GM10266 (cell line): ENCODE data around the gene SLC35G4.

ENCODE experiments used
- DNase-seq: peaks from one replicate; pipeline ENCODE4 v3.0.0; 2012; ENCODE audit errors: extremely low spot score
- TF ChIP-seq, protein P1 (sequence below): IDR thresholded peaks from 2 replicates; pipeline ENCODE4 v1.5.1; 2012; ENCODE audit warnings: mild to moderate bottlenecking, low read depth; ENCODE audit not compliant: control insufficient read depth, insufficient read depth; ENCODE audit errors: missing control alignments

SLC35G4 gene

DNA sequence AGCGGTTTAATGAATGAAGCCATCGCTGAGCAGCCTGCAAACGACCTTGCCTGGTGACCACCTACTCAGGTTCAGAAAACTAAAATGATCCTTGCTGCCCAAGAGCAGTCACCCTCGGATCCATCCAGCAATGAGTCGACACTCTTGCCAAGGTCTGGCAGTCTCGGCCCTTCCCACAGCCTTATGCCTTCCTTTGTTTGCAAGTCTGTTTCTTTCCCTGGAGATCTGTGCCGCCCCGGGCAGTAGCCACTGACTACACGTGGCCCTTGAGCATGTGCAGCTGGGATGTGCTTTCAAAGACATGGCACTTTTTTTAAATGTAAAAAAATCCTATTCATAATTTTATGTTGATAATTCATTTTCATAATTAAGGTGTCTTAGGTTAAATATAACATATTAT is 37.2 kb upstream of the SLC35G4 start:
- no peak for DNase-seq
- TF ChIP-seq, protein P1, sequence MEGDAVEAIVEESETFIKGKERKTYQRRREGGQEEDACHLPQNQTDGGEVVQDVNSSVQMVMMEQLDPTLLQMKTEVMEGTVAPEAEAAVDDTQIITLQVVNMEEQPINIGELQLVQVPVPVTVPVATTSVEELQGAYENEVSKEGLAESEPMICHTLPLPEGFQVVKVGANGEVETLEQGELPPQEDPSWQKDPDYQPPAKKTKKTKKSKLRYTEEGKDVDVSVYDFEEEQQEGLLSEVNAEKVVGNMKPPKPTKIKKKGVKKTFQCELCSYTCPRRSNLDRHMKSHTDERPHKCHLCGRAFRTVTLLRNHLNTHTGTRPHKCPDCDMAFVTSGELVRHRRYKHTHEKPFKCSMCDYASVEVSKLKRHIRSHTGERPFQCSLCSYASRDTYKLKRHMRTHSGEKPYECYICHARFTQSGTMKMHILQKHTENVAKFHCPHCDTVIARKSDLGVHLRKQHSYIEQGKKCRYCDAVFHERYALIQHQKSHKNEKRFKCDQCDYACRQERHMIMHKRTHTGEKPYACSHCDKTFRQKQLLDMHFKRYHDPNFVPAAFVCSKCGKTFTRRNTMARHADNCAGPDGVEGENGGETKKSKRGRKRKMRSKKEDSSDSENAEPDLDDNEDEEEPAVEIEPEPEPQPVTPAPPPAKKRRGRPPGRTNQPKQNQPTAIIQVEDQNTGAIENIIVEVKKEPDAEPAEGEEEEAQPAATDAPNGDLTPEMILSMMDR: no peak

DNA sequence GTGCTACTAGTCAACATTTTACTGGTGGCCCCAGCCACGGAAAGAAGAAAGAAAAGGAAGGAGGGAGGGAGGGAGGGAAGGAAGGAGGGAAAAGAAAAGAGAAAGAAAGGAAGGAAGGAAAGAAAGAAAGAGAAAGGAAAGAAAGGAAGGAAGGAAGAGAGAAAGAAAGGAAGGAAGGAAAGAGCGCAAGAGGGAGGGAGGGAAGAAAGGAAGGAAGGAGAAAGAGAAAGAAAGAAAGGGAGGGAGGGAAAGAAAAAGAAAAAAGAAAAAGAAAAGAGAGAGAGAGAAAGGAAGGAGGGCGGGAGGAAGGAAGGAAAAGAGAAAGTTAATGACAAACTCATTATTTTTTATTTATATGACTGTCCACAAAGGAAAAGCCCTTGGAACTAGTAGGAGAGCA is 34.9 kb upstream of the SLC35G4 start:
- TF ChIP-seq, protein P1: no peak
- DNase-seq: no peak

DNA sequence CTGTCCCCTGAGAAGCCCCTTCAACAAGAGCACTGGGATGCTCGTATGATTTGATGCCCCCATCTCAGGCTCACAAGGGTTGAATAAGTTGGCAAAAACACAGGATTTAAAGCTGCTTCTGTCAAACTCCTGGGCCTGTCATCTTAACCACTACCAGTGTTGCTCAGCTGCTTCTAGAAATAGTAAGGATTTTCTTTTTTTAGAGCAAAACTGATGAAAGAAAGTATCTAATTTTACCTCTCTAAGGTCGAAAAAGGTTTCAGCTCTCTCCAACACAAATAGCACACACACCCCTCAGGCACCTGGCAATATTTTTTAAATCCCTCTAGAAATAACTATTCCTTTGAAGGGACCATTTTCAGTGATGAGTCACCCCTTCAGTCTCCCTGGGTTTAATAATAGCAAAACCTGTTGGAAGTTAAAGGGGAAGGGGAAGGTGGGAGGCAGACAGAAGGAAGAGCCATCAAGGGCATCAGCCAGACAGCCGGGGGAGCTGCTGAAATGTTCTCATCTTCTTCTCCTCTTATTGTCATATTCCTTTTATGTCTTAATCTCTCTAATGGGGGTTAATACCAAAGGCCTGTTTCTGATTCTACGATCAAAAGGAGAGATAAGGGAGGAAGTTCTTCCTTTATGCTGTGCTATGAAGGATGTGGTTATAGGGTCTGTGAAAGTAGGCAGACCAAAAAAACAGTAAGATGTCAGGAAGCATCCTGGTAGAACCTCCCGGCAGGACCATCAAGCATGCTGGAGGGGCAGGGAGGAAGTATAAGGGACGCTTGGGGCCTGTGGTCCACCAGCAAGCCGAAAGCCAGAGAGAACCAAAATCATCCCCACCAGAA is 31.9 kb upstream of the SLC35G4 start:
- DNase-seq: no peak
- TF ChIP-seq, protein P1: no peak

DNA sequence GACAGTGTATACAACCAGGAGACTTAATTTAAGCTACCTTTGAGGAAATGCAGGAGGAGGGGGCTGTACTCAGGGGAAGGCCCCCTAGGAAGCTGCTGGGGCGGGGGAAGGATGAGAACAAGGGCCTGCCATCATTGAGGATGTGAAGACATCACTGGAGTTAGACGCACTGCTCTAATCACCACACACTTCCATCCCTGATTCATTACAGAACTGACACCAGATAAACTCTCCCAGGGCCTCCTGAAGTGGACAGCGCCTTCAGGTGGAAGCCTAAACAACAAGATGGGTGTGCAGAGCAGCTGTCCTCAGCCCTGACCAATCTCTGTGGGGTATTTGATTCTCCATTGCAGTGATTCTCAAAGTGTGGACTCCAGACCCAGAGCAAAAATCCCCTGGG is 30.6 kb upstream of the SLC35G4 start:
- no peak for DNase-seq
- TF ChIP-seq, protein P1: no peak

DNA sequence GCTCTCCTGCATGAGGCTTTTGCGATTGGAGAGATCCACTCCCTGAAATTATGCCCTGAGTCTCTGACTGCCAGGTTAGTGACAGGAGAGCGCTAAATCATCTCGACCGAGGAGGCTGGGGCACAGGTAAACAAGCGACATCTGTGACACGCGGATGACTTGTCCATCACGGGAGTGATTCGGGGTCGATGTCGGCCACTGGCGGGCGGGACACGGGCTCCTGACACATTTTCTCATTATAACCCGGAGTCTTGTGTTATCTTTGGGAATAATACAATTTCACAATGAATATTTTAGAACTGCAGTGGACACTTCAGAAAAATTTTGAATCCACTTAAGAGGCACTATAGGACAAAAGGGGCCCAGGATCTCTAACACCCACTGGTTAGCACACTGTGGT is 29.5 kb upstream of the SLC35G4 start:
- TF ChIP-seq, protein P1: no peak
- no peak for DNase-seq

DNA sequence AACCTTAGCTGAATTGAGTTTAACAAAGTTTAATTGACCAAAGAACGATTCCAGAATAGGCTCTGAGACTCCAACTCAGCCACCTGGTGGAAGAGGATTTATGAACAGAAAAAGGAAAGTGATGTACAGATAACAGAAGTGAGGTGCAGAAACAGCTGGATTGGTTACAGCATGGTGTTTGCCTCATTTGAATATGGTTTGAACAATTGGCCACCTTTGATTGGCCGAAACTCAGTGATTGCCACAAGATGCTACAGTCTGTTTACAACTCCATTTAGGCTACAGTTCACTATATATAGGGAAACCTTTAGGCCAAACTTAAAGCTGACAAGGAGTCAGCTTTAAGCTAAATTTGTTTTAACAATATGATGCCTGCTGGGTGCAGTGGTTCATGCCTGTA is 28.1 kb upstream of the SLC35G4 start:
- no peak for DNase-seq
- TF ChIP-seq, protein P1: no peak

DNA sequence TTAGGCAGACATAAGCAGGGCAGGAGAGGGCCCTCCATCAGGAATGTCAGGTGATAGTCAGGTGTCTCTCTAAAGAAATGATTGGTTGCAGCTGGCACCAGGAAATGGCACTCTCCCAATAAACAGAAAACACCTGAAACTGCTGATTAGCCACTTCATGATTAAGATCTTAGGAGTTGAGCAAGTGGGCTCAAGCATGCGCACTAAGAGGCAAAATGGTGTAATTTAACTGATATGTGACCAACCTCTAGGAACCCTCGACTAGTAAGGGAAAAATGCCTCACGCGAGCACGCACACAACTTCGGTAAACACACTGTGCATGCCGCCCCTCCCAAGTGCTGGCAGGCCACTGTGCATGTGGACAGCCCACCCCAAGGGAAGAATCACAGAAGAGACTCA is 23.8 kb upstream of the SLC35G4 start:
- TF ChIP-seq, protein P1: no peak
- no peak for DNase-seq
